PC-9 (cell line): Measurements from ENCODE around the gene C7.

Experiments
- EZH2 ChIP-seq: fragments of 200-600 bp; sonication (generic); IDR thresholded peaks from 2 replicates; pipeline ENCODE4 v1.8.0; 2017; ENCODE audit warnings: antibody characterized with exemption, low read depth
- TF ChIP-seq, protein P1 (sequence below): fragments of 200-600 bp; sonication (generic); conservative IDR thresholded peaks from 2 replicates; pipeline ENCODE4 v1.6.1; 2017; ENCODE audit warnings: mixed run types, antibody characterized with exemption, mild to moderate bottlenecking, moderate library complexity

DNA sequence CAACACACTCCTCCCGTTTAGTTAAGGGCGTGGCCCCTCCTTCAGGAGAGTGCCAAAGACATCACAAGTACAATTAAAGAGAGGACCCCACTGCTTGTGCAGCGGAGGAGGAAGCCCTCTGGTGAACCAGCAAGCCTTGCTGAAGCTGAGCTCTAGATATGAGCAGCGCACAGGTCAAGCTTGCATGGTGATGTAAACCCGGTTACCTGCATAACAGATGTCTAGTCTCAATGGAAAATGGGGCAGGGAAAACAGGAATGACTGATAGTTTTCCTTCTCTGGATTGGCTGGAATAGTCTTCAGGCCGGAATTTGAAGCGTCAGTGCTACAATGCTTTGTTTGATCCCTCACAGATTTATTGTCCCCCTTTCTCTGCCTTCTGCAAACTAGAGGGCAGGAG lies 95.6 kb downstream of the C7 start:
- TF ChIP-seq, protein P1, sequence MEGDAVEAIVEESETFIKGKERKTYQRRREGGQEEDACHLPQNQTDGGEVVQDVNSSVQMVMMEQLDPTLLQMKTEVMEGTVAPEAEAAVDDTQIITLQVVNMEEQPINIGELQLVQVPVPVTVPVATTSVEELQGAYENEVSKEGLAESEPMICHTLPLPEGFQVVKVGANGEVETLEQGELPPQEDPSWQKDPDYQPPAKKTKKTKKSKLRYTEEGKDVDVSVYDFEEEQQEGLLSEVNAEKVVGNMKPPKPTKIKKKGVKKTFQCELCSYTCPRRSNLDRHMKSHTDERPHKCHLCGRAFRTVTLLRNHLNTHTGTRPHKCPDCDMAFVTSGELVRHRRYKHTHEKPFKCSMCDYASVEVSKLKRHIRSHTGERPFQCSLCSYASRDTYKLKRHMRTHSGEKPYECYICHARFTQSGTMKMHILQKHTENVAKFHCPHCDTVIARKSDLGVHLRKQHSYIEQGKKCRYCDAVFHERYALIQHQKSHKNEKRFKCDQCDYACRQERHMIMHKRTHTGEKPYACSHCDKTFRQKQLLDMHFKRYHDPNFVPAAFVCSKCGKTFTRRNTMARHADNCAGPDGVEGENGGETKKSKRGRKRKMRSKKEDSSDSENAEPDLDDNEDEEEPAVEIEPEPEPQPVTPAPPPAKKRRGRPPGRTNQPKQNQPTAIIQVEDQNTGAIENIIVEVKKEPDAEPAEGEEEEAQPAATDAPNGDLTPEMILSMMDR, result no peak
- TF ChIP-seq EZH2, result no peak
